Measurements from ENCODE around the gene LAMTOR5.
A peak's percentile ranks its signal among the peaks of the same experiment; 100 is the strongest.
"Not testable (repeated sequence)": the region's sequence is repeated elsewhere in the genome, so short reads cannot be mapped to it uniquely, and the experiment has no call there.

Gene LAMTOR5

GRCh38 chr1:110418729-110419128, 11.2 kb upstream of the LAMTOR5 start:
- no peak for DNase-seq
- no peak overlapping the region for H2BK5ac ChIP-seq (ENCODE audit: low read length)
- H2AK5ac ChIP-seq (ENCODE audit: low read length): no peak overlapping the region
- no peak overlapping the region for H3K9ac ChIP-seq (ENCODE audit: low read length)
- no peak overlapping the region for H3K4me3 ChIP-seq (ENCODE audit: low read length)
- H3K4ac ChIP-seq (ENCODE audit: low read depth, low read length): no peak overlapping the region
- H3K23ac ChIP-seq (ENCODE audit: low read length): no peak overlapping the region
- no peak overlapping the region for H2BK15ac ChIP-seq (replicated peaks; ENCODE audit: low read depth)
- H3K27me3 ChIP-seq (ENCODE audit: insufficient read depth, low read length, poor library complexity): no peaks in the 10 kb centered on the region
- H3K79me2 ChIP-seq (ENCODE audit: control insufficient read depth, insufficient read depth, low read length): no peaks in the 10 kb centered on the region
- no peaks in the 10 kb centered on the region for H3K36me3 ChIP-seq (ENCODE audit: control insufficient read depth, insufficient read depth, low read length)
- H2BK120ac ChIP-seq (ENCODE audit: low read depth, low read length): no peak overlapping the region
- no peaks in the 10 kb centered on the region for H3K79me1 ChIP-seq (ENCODE audit: low read length)
- no peak overlapping the region for H3K56ac ChIP-seq (ENCODE audit: low read length)
- H3K27ac ChIP-seq (ENCODE audit: low read depth, low read length): no peak overlapping the region
- no peak overlapping the region for H3K18ac ChIP-seq (ENCODE audit: low read length)
- WGBS (ENCODE audit: extremely low coverage, insufficient coverage, low lambda C conversion rate): no CpG with 5 or more reads among the region's 1 CpG
- no peak overlapping the region for H4K5ac ChIP-seq (ENCODE audit: low read length)
- H3K4me1 ChIP-seq (ENCODE audit: control insufficient read depth, low read depth, low read length): no peaks in the 10 kb centered on the region
- H3K4me2 ChIP-seq (ENCODE audit: low read length): no peak overlapping the region
- no peak overlapping the region for H4K8ac ChIP-seq (ENCODE audit: low read depth, low read length)

GRCh38 chr1:110413045-110413444, 5.6 kb upstream of the LAMTOR5 start:
- not testable (repeated sequence) for H3K23ac ChIP-seq (ENCODE audit: low read length); H2BK120ac ChIP-seq (ENCODE audit: low read depth, low read length); H3K27me3 ChIP-seq (ENCODE audit: insufficient read depth, low read length, poor library complexity); H3K4me2 ChIP-seq (ENCODE audit: low read length); H3K4ac ChIP-seq (ENCODE audit: low read depth, low read length); H2AK5ac ChIP-seq (ENCODE audit: low read length); H3K9ac ChIP-seq (ENCODE audit: low read length); H3K18ac ChIP-seq (ENCODE audit: low read length); H4K8ac ChIP-seq (ENCODE audit: low read depth, low read length); H3K4me1 ChIP-seq (ENCODE audit: control insufficient read depth, low read depth, low read length); H3K4me3 ChIP-seq (ENCODE audit: low read length); H2BK15ac ChIP-seq (replicated peaks; ENCODE audit: low read depth); H4K5ac ChIP-seq (ENCODE audit: low read length); H3K79me2 ChIP-seq (ENCODE audit: control insufficient read depth, insufficient read depth, low read length); H2BK5ac ChIP-seq (ENCODE audit: low read length); H3K79me1 ChIP-seq (ENCODE audit: low read length); H3K27ac ChIP-seq (ENCODE audit: low read depth, low read length); H3K56ac ChIP-seq (ENCODE audit: low read length); DNase-seq; H3K36me3 ChIP-seq (ENCODE audit: control insufficient read depth, insufficient read depth, low read length)
- WGBS (ENCODE audit: extremely low coverage, insufficient coverage, low lambda C conversion rate): no CpG with 5 or more reads among the region's 1 CpG

GRCh38 chr1:110412576-110412975, 5.1 kb upstream of the LAMTOR5 start:
- H2BK120ac ChIP-seq (ENCODE audit: low read depth, low read length): no peak overlapping the region
- H3K79me2 ChIP-seq (ENCODE audit: control insufficient read depth, insufficient read depth, low read length): no peaks in the 10 kb centered on the region
- no peaks in the 10 kb centered on the region for H3K36me3 ChIP-seq (ENCODE audit: control insufficient read depth, insufficient read depth, low read length)
- DNase-seq: peak; percentile 91
- no peak overlapping the region for H3K56ac ChIP-seq (ENCODE audit: low read length)
- no peaks in the 10 kb centered on the region for H3K79me1 ChIP-seq (ENCODE audit: low read length)
- H2AK5ac ChIP-seq (ENCODE audit: low read length): no peak overlapping the region
- no peak overlapping the region for H2BK5ac ChIP-seq (ENCODE audit: low read length)
- H3K9ac ChIP-seq (ENCODE audit: low read length): no peak overlapping the region
- H4K5ac ChIP-seq (ENCODE audit: low read length): no peak overlapping the region
- no peaks in the 10 kb centered on the region for H3K27me3 ChIP-seq (ENCODE audit: insufficient read depth, low read length, poor library complexity)
- no peak overlapping the region for H2BK15ac ChIP-seq (replicated peaks; ENCODE audit: low read depth)
- H3K27ac ChIP-seq (ENCODE audit: low read depth, low read length): no peak overlapping the region
- H3K4me2 ChIP-seq (ENCODE audit: low read length): no peak overlapping the region
- H3K4me1 ChIP-seq (ENCODE audit: control insufficient read depth, low read depth, low read length): peaks cover 1% of the 10 kb centered on the region
- H3K4ac ChIP-seq (ENCODE audit: low read depth, low read length): no peak overlapping the region
- WGBS (ENCODE audit: extremely low coverage, insufficient coverage, low lambda C conversion rate): no CpG with 5 or more reads among the region's 4 CpGs
- H4K8ac ChIP-seq (ENCODE audit: low read depth, low read length): no peak overlapping the region
- H3K23ac ChIP-seq (ENCODE audit: low read length): no peak overlapping the region
- no peak overlapping the region for H3K4me3 ChIP-seq (ENCODE audit: low read length)
- H3K18ac ChIP-seq (ENCODE audit: low read length): no peak overlapping the region

- Histone ChIP-seq H3K56ac (ENCODE audit: low read length) (no peak overlapping the region), H3K4me2 (ENCODE audit: low read length) (no peak overlapping the region), H3K36me3 (ENCODE audit: control insufficient read depth, insufficient read depth, low read length) (no peaks in the 10 kb centered on the region), H3K4me1 (ENCODE audit: control insufficient read depth, low read depth, low read length) (peaks cover 1% of the 10 kb centered on the region), H4K5ac (ENCODE audit: low read length) (no peak overlapping the region), H3K23ac (ENCODE audit: low read length) (no peak overlapping the region), H2BK15ac (replicated peaks; ENCODE audit: low read depth) (no peak overlapping the region), H3K27ac (ENCODE audit: low read depth, low read length) (peak overlapping the region; percentile 21), H2AK5ac (ENCODE audit: low read length) (no peak overlapping the region), H2BK120ac (ENCODE audit: low read depth, low read length) (no peak overlapping the region), H3K4me3 (ENCODE audit: low read length) (no peak overlapping the region), H3K27me3 (ENCODE audit: insufficient read depth, low read length, poor library complexity) (no peaks in the 10 kb centered on the region), H3K18ac (ENCODE audit: low read length) (no peak overlapping the region), H3K79me2 (ENCODE audit: control insufficient read depth, insufficient read depth, low read length) (peaks cover 6% of the 10 kb centered on the region), H3K9ac (ENCODE audit: low read length) (no peak overlapping the region), H3K79me1 (ENCODE audit: low read length) (no peaks in the 10 kb centered on the region), H2BK5ac (ENCODE audit: low read length) (no peak overlapping the region), H3K4ac (ENCODE audit: low read depth, low read length) (no peak overlapping the region), H4K8ac (ENCODE audit: low read depth, low read length) (no peak overlapping the region)
- DNase-seq: no peak
- WGBS (ENCODE audit: extremely low coverage, insufficient coverage, low lambda C conversion rate): no CpG with 5 or more reads among the region's 7 CpGs
Measured at GRCh38 chr1:110411173-110411735, 3.8 kb upstream of the LAMTOR5 start.

GRCh38 chr1:110409316-110409715, 1.8 kb upstream of the LAMTOR5 start:
- DNase-seq: no peak
- Histone ChIP-seq H3K36me3 (ENCODE audit: control insufficient read depth, insufficient read depth, low read length) (no peaks in the 10 kb centered on the region), H3K4me3 (ENCODE audit: low read length) (no peak overlapping the region), H3K79me2 (ENCODE audit: control insufficient read depth, insufficient read depth, low read length) (peaks cover 7% of the 10 kb centered on the region), H2BK15ac (replicated peaks; ENCODE audit: low read depth) (no peak overlapping the region), H3K4ac (ENCODE audit: low read depth, low read length) (no peak overlapping the region), H3K27ac (ENCODE audit: low read depth, low read length) (no peak overlapping the region), H3K23ac (ENCODE audit: low read length) (no peak overlapping the region), H3K4me1 (ENCODE audit: control insufficient read depth, low read depth, low read length) (peaks cover 1% of the 10 kb centered on the region), H2BK5ac (ENCODE audit: low read length) (no peak overlapping the region), H2BK120ac (ENCODE audit: low read depth, low read length) (no peak overlapping the region), H4K8ac (ENCODE audit: low read depth, low read length) (no peak overlapping the region), H3K27me3 (ENCODE audit: insufficient read depth, low read length, poor library complexity) (no peaks in the 10 kb centered on the region), H2AK5ac (ENCODE audit: low read length) (no peak overlapping the region), H3K9ac (ENCODE audit: low read length) (no peak overlapping the region), H4K5ac (ENCODE audit: low read length) (no peak overlapping the region), H3K4me2 (ENCODE audit: low read length) (no peak overlapping the region), H3K79me1 (ENCODE audit: low read length) (no peaks in the 10 kb centered on the region), H3K56ac (ENCODE audit: low read length) (no peak overlapping the region), H3K18ac (ENCODE audit: low read length) (no peak overlapping the region)
- WGBS (ENCODE audit: extremely low coverage, insufficient coverage, low lambda C conversion rate): no CpG with 5 or more reads among the region's 6 CpGs

GRCh38 chr1:110408488-110408887, 994 bp upstream of the LAMTOR5 start:
- Histone ChIP-seq H3K56ac (ENCODE audit: low read length) (no peak overlapping the region), H3K79me2 (ENCODE audit: control insufficient read depth, insufficient read depth, low read length) (peaks cover 7% of the 10 kb centered on the region), H2BK5ac (ENCODE audit: low read length) (no peak overlapping the region), H2AK5ac (ENCODE audit: low read length) (no peak overlapping the region), H2BK120ac (ENCODE audit: low read depth, low read length) (no peak overlapping the region), H3K9ac (ENCODE audit: low read length) (no peak overlapping the region), H4K8ac (ENCODE audit: low read depth, low read length) (no peak overlapping the region), H3K4ac (ENCODE audit: low read depth, low read length) (no peak overlapping the region), H3K27ac (ENCODE audit: low read depth, low read length) (no peak overlapping the region), H4K5ac (ENCODE audit: low read length) (peak overlapping the region; percentile 86), H3K4me1 (ENCODE audit: control insufficient read depth, low read depth, low read length) (peaks cover 1% of the 10 kb centered on the region), H3K4me3 (ENCODE audit: low read length) (no peak overlapping the region), H3K27me3 (ENCODE audit: insufficient read depth, low read length, poor library complexity) (no peaks in the 10 kb centered on the region), H3K79me1 (ENCODE audit: low read length) (no peaks in the 10 kb centered on the region), H2BK15ac (replicated peaks; ENCODE audit: low read depth) (no peak overlapping the region), H3K18ac (ENCODE audit: low read length) (no peak overlapping the region), H3K23ac (ENCODE audit: low read length) (no peak overlapping the region), H3K36me3 (ENCODE audit: control insufficient read depth, insufficient read depth, low read length) (no peaks in the 10 kb centered on the region), H3K4me2 (ENCODE audit: low read length) (no peak overlapping the region)
- no peak for DNase-seq
- WGBS (ENCODE audit: extremely low coverage, insufficient coverage, low lambda C conversion rate): no CpG with 5 or more reads among the region's 8 CpGs

Data from mesendoderm (in vitro differentiated cells).